ENCODE measurements around the gene MBLAC1. TPM values are rescaled to one million over a fixed set of nuclear protein-coding genes. Genes with fewer than 3 reads are reported as not detected.
A peak's percentile ranks its signal among the peaks of the same experiment; 100 is the strongest.

The MBLAC1 gene
- total and polyA plus RNA-seq, 2 donors (not counting 1 experiment from before 2014, with no cell fraction given) = 1.6 to 4.5 TPM

DNA sequence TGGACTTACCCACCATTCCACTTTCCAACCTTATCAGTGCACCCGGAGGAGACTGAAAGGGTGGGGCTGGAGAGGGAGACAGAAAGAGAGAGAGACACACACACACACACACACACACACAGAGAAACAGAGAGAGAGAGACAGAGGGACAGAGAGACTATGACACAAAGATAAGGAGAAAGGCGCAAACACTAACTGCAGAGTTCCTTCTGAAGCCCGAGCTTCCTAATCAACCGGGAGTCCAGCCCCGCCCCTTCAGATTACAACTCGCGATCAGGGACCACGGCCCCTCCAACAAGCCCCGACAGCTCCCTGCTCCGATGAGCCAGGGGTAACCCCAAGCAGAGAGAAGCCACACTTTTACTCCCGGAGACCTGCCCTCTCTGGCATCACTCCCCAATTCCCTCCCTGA, 41.2 kb downstream of the MBLAC1 start:
- ATAC-seq (ENCODE audit: low read depth) (no peak), DNase-seq (peak; percentile 46)
- ChIA-PET CTCF (interaction anchor here (0.9 to 3.2 kb wide), 5 partner anchors 9 to 50 kb away, joined by 3 to 12 read pairs (median 3); partner anchors contain the start of gene TRAPPC14), POLR2A (interaction anchor here (0.6 to 1.6 kb wide), 4 partner anchors 13 to 25 kb away, joined by 3 to 6 read pairs (median 4); partner anchors contain the start of gene LAMTOR4)
- Histone ChIP-seq H3K79me2 (ENCODE audit: control insufficient read depth, insufficient read depth, low read length) (no peaks in the 10 kb centered on the region), H3K36me3 (replicated peaks in 1 of 2; ENCODE audit: control extremely low read depth in 1 of 2, control insufficient read depth in 1 of 2, extremely low read depth in 1 of 2, insufficient read depth in 2 of 2, low read length in 1 of 2) (no peaks in the 10 kb centered on the region), H3K27me3 (replicated peaks in 1 of 4; ENCODE audit: control extremely low read depth in 1 of 4, control insufficient read depth in 3 of 4, insufficient read depth in 4 of 4, low read length in 3 of 4) (peaks cover 0 to 58% (median 37%) of the 10 kb centered on the region in 4 experiments), H2AFZ (ENCODE audit: insufficient read depth, low read depth, low read length, poor library complexity, severe bottlenecking) (peak overlapping the region; percentile 29), H3K4me3 (ENCODE audit: control extremely low read depth in 1 of 5, extremely low read depth in 1 of 5, insufficient read depth in 1 of 5, low read depth in 2 of 5, low read length in 4 of 5) (peak overlapping the region in 1 of 5 experiments; percentile 35), H3K4me1 (ENCODE audit: control insufficient read depth in 2 of 2, insufficient read depth in 2 of 2, low read length in 2 of 2) (peaks cover 39 to 47% of the 10 kb centered on the region in 2 donors), H3K9me3 (ENCODE audit: control extremely low read depth in 1 of 3, control insufficient read depth in 2 of 3, insufficient read depth in 1 of 3, low read length in 2 of 3) (peaks cover 0 to 7% (median 0%) of the 10 kb centered on the region in 3 donors), H3K9ac (ENCODE audit: low read length) (peak overlapping the region; percentile 22), H4K20me1 (ENCODE audit: control insufficient read depth, insufficient read depth, low read length, poor library complexity, severe bottlenecking) (peaks cover 5% of the 10 kb centered on the region), H3K4me2 (replicated peaks; ENCODE audit: low read depth, low read length, poor library complexity, severe bottlenecking) (peak overlapping the region; percentile 65), H3K27ac (ENCODE audit: low read length in 2 of 2) (no peak overlapping the region)
- H3K27ac Mint-ChIP-seq = no peak overlapping the region
- H3K9me3 Mint-ChIP-seq (ENCODE audit: insufficient read depth) = no peaks in the 10 kb centered on the region
- no peak for TF ChIP-seq EZH2 (IDR thresholded peaks at IDR 0.05; ENCODE audit: borderline replicate concordance, insufficient read depth, low read depth, low read length, poor library complexity, severe bottlenecking)
- TF ChIP-seq, protein P1, sequence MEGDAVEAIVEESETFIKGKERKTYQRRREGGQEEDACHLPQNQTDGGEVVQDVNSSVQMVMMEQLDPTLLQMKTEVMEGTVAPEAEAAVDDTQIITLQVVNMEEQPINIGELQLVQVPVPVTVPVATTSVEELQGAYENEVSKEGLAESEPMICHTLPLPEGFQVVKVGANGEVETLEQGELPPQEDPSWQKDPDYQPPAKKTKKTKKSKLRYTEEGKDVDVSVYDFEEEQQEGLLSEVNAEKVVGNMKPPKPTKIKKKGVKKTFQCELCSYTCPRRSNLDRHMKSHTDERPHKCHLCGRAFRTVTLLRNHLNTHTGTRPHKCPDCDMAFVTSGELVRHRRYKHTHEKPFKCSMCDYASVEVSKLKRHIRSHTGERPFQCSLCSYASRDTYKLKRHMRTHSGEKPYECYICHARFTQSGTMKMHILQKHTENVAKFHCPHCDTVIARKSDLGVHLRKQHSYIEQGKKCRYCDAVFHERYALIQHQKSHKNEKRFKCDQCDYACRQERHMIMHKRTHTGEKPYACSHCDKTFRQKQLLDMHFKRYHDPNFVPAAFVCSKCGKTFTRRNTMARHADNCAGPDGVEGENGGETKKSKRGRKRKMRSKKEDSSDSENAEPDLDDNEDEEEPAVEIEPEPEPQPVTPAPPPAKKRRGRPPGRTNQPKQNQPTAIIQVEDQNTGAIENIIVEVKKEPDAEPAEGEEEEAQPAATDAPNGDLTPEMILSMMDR (IDR thresholded peaks at IDR 0.05) = no peak
- WGBS (ENCODE audit: insufficient coverage) = 4% methylated on average over 10 of the region's 11 CpGs
- H3K4me3 Mint-ChIP-seq = peak overlapping the region; percentile 76
- intact Hi-C loops (cut with micrococcal nuclease) = loop anchor here (1.0 kb wide), 1 partner anchor 10 kb away; the partner anchor contains the start of gene TRAPPC14
- H3K27me3 Mint-ChIP-seq = peaks cover 52% of the 10 kb centered on the region
- H3K4me1 Mint-ChIP-seq = peaks cover 42% of the 10 kb centered on the region

DNA sequence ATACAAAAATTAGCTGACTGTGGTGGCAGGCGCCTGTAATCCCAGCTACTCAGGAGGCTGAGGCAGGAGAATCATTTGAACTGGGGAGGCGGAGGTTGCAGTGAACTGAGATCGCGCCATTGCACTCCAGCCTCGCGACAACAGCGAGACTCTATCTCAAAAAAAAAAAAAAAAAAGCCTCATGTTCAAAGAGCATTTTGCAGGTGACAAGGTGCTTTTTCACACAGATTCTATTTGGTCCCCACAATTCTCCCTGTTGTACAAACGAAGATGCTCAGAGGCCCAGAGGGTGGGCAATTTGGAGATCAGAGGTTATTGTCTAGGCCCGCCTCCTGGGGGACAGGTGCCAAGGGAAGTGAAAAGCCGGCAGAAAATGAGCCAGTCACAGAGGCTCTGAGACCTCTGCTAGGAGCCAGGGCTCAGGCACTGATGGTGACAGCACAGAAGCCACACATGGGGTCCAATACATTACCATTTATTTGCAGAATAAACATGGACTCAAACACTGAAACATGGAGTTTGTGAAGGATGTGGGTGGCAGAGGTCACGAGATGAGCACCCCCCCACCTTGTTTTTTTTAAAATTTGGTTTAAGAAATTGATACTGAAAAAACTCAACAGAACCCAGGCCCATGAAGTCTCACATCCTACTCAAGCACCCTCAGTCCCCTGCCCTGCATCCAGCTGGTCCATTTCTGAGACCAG, 42.5 kb downstream of the MBLAC1 start:
- Histone ChIP-seq H3K4me2 (replicated peaks; ENCODE audit: low read depth, low read length, poor library complexity, severe bottlenecking) (peak overlapping the region; percentile 65), H3K4me3 (ENCODE audit: control extremely low read depth in 1 of 5, extremely low read depth in 1 of 5, insufficient read depth in 1 of 5, low read depth in 2 of 5, low read length in 4 of 5) (no peak overlapping the region), H3K79me2 (ENCODE audit: control insufficient read depth, insufficient read depth, low read length) (no peaks in the 10 kb centered on the region), H3K9ac (ENCODE audit: low read length) (no peak overlapping the region), H3K9me3 (ENCODE audit: control extremely low read depth in 1 of 3, control insufficient read depth in 2 of 3, insufficient read depth in 1 of 3, low read length in 2 of 3) (peaks cover 0 to 7% (median 0%) of the 10 kb centered on the region in 3 donors), H3K27me3 (replicated peaks in 1 of 4; ENCODE audit: control extremely low read depth in 1 of 4, control insufficient read depth in 3 of 4, insufficient read depth in 4 of 4, low read length in 3 of 4) (peaks cover 0 to 58% (median 37%) of the 10 kb centered on the region in 4 experiments), H3K36me3 (replicated peaks in 1 of 2; ENCODE audit: control extremely low read depth in 1 of 2, control insufficient read depth in 1 of 2, extremely low read depth in 1 of 2, insufficient read depth in 2 of 2, low read length in 1 of 2) (no peaks in the 10 kb centered on the region), H2AFZ (ENCODE audit: insufficient read depth, low read depth, low read length, poor library complexity, severe bottlenecking) (no peak overlapping the region), H4K20me1 (ENCODE audit: control insufficient read depth, insufficient read depth, low read length, poor library complexity, severe bottlenecking) (peaks cover 5% of the 10 kb centered on the region), H3K4me1 (ENCODE audit: control insufficient read depth in 2 of 2, insufficient read depth in 2 of 2, low read length in 2 of 2) (peaks cover 39 to 42% of the 10 kb centered on the region in 2 donors), H3K27ac (ENCODE audit: low read length in 2 of 2) (no peak overlapping the region)
- H3K4me3 Mint-ChIP-seq = peak overlapping the region; percentile 76
- H3K4me1 Mint-ChIP-seq = peaks cover 37% of the 10 kb centered on the region
- CTCF ChIA-PET = interaction anchor here (0.8 to 1.7 kb wide), 3 partner anchors 11 to 48 kb away, joined by 3 to 7 read pairs (median 6); partner anchors contain the start of gene TRAPPC14
- no peaks in the 10 kb centered on the region for H3K9me3 Mint-ChIP-seq (ENCODE audit: insufficient read depth)
- peaks cover 52% of the 10 kb centered on the region for H3K27me3 Mint-ChIP-seq
- TF ChIP-seq, protein P1 (IDR thresholded peaks at IDR 0.05) = no peak
- TF ChIP-seq EZH2 (IDR thresholded peaks at IDR 0.05; ENCODE audit: borderline replicate concordance, insufficient read depth, low read depth, low read length, poor library complexity, severe bottlenecking) = no peak
- WGBS (ENCODE audit: insufficient coverage) = 48% methylated on average over 3 of the region's 11 CpGs
- H3K27ac Mint-ChIP-seq = no peak overlapping the region
- intact Hi-C loops (cut with micrococcal nuclease) = no loop called here
- POLR2A ChIA-PET = no interaction called here
- no peak for ATAC-seq (ENCODE audit: low read depth)
- peak; percentile 13 for DNase-seq

Measured in B cell (primary cell).